HG02840 (cell line): ENCODE results near the gene CD38.
"Not testable (repeated sequence)": the region's sequence is repeated elsewhere in the genome, so short reads cannot be mapped to it uniquely, and the experiment has no call there.

Experiments
- ATAC-seq: cut with Tn5 transposase; IDR thresholded peaks from one replicate; pipeline ENCODE4 v1.9.1; 2021; ENCODE audit warnings: mild to moderate bottlenecking, moderate library complexity, moderate number of reproducible peaks; ENCODE audit not compliant: unreplicated experiment, low FRiP score

Gene CD38

DNA sequence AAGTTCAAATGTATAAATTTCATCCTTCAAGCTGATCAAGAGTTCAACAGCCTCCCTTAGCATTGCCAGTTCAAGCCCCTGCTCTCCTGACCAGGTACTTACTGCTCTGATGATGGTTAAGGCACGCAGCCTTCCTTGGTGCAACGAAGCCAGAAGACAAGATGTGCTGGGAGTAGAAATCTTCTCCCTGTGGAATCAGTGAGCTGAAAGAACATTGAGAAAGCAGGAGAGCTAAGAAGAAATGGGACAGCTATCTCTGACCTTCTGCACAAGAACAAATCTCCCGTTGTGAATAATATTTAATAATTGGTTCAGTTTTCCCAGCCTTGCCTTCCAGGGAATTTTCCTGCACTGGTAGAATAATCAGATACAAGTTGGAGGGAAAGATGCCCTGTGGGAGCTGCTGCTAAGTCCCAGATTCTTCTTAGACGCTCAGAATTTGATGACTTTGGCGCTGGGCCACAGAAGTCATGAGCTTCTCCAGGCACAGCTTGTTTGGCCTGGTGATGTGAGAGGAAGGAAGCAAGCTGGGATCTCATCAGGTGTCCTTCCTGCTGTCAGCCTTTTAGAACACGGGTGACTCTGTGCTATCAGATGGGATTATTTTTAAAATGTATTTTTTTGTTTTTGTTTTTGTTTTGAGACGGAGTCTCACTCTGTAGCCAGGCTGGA, 77.8 kb downstream of the CD38 start:
- ATAC-seq = no peak

DNA sequence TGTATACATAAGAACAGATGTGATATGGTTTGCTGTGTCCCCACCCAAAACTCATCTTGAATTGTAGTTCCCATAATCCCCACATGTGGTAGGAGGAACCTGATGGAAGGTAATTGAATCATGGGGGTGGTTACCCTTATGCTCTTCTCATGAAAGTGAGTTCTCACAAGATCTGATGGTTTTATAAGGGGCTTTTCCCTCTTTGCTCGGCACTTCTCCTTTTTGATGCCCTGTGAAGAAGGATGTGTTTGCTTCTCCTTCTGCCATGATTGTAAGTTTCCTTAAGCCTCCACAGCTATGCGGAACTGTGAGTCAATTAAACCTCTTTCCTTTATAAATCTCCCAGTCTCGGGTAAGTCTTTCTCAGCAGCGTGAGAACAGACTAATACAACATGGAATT, 83.1 kb downstream of the CD38 start:
- not testable (repeated sequence) for ATAC-seq

- ATAC-seq = no peak
These were observed 86.8 kb downstream of the CD38 start for GRCh38 chr4:15864651-15865566.

- no peak for ATAC-seq
These were observed 90.0 kb downstream of the CD38 start for GRCh38 chr4:15868111-15868510.

GRCh38 chr4:15868826-15869413, 90.8 kb downstream of the CD38 start:
- ATAC-seq = no peak

GRCh38 chr4:15870079-15870478, 92.0 kb downstream of the CD38 start:
- no peak for ATAC-seq

DNA sequence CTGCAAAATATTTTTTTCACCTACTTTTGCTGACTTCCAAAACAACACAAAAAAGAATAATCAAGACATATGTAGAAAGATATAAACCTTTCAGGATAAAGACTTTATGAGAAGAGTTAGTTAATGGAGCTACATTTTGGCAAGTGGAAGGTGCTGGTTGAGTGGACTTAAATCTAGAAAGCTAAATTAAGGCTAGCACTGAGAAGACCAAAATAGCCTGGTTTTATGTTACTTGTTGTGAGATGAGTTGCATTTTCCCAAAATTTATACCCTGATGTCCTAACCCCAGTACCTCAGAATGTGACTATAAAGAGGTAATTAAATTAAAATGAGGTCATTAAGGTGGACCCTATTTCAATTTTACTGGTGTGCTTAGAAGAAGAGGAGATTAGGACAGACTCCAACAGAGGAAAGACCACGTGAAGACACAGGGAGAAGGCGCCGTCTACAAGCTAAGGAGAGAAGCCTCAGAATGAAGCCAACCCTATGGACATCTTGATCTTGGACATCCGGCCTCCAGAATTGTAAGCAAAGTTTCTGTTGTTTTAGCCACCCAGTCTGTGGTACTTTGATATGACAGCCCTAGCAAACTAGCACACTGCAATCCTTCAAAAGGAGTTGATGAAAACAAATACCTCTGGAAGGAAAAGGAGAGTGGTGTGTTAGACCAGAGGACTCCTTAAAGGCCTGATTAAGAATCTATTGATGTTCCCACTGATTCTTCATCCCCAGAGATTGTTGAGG, 93.0 kb downstream of the CD38 start:
- no peak for ATAC-seq

DNA sequence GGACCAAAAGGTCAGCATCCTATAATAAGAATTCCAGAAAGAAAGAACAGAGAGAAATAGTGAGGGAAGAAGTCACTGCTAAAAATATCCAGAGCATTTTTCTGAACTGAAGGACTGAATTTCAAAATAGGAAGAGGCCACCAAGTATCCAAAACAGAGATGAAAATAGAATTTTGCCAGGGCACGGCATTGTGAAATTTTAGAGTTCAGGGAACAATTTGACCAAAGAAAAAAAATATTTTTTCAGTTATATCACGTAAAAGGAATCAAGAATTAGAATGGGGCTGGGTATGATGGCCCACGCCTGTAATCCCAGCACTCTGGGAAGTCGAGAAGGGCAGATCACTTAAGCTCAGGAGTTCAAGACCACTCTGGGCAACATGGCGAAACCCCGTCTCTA, 95.0 kb downstream of the CD38 start:
- ATAC-seq = no peak

DNA sequence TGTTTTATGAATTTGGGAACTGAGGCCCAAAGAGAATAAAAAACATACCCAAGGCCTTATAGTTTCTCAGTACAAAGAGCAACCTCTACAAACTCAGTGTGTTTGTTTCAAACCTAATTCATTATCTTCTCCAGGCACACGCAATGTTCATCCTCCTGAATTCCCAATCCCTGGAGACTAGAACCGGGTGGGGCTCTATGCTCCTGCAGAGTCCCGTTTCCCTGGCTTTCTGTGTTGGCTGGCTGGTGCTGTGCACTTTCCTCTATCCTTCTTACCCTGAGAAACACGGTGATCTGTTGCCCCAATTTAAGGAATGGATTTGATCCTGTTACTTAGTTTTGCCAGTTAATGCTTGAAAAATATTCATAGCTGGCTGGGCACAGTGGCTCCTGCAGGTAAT, 96.5 kb downstream of the CD38 start:
- ATAC-seq = no peak

GRCh38 chr4:15875663-15876460, 97.7 kb downstream of the CD38 start:
- no peak for ATAC-seq

DNA sequence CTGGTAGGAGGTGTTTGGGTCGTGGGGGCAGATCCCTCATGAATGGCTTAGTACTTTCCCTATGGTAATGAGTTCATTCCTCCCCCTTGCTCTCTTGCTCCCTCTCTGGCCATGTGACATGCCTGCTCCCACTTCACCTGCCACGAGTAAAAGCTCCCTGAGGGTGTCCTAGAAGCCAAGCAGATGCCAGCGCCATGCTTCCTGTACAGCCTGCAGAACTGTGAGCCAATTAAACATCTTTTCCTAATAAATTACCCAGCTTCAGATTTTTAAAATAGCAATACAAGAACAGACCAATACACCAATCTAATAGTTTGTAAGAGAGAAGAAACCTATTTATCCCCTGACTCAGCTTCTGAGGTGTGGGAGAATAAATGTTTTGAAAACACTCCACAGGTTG, 99.9 kb downstream of the CD38 start:
- no peak for ATAC-seq

DNA sequence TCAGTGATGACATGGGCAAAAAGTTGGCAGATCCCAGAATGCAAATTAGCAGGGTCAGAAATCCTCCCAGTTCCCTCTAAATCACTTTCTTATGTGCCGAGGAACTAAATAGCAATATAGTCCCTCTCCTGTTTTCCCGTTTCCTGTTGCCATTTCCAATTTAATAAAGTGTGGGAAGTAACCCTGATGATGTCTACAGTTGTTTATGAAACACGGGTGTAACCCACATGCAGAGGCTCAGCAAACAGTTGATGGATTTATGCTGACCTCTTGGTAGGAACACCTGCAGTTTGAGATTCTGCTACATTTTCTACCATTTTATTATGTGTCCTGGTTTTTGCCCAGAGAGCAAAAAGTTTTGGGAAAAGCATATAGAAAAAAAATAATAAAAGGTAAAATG, 103.7 kb downstream of the CD38 start:
- ATAC-seq = no peak

DNA sequence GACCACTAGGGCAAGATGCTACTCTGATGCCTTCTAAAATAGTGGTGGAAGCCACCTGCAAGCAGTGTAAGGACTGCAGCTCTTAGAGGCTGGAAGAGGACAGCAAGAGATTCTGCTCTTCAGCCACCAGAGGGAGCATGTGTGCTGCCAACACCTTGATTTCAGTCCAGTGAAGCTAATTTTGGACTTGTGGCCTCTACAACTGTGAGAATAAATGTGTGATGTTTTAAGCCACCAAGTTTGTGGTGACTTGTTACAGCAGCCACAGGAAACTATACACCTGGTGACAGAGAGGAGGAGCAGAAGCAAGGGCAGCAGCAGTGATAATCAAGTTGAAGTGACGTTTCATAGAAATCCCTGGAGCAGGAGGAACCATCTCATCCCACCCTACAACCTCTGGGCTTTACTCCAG, 104.6 kb downstream of the CD38 start:
- ATAC-seq = peak; percentile 82

- no peak for ATAC-seq
These were observed 105.6 kb downstream of the CD38 start for GRCh38 chr4:15883610-15884243.

DNA sequence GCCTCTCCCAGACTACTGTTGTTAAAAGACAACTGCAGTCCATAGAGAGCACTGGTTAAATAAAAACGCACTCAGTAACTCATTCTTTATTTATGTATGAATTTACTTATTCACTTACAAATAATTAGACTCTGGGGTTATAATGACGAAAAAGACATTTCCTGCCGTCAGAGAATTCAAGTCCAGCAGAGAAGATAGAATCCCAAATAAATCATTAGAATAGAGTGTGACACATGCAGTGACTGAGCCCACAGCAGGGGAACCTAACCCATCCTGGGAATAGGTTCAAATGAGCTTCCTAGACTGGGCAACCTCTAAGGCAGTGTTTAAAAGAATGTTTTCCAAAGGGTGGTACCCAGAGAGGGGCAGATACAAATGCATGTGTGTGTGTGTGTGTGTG, 106.5 kb downstream of the CD38 start:
- no peak for ATAC-seq

DNA sequence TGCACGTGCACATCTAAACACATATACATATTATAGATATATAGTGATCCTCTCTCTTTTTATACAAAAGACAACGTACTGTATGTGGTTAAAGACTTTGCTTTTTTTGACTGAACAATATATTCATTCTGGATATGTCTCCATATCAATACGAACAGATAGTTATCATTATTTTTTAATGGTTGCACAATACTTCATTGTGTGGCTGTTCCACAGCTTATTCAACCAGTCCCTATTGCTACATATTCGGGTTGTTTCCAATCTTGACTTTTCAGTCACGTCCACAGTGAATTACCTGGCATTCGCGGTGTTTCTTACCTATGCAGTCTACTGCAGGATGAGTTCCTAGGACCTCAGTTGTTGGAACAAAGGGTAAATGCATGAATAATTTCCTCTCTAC, 107.3 kb downstream of the CD38 start:
- no peak for ATAC-seq

DNA sequence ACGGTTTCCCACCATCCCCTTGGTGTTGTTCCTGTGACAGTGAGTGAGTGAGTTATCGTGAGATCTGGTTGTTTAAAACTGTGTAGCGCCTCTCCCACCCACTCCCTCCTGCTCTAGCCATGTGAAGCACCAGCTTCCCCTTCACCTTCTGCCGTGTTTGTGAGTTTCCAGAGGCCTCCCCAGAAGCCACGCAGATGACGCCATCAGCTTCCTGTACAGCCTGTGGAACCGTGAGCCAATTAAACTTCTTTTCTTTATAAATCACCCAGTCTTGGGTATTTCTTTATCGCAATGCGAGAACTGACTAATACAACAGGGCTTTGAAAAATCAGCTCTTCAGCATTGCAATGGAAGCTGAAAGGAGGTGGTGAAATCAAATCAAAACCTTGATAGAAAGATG, 110.4 kb downstream of the CD38 start:
- ATAC-seq = no peak

DNA sequence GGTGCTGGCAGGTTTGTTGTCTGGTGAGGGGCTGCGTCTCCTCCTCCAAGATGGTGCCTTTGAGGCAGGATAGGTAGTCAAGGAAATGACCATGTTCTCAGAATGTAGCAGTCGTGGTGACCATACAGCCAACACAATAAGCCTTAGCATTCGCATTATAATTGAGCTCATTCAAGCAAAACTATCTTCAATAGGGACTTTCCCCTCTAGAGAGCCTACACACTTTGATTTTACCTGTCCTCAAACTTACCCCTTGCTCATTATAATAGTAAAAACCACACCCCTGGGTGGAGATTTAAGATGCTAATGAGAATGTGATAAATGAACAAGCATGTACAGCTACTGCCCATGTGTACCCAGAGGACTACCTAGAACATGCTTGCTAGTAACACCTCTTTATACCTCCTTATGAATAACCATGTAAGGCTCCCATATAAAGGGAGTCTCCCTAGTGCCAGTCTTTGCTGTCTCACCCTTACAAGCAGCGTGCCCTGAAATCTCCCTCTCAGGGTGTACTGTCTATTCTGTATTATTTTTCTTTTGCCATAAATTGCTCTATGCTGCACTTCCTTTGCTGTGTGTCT, 112.2 kb downstream of the CD38 start:
- no peak for ATAC-seq

DNA sequence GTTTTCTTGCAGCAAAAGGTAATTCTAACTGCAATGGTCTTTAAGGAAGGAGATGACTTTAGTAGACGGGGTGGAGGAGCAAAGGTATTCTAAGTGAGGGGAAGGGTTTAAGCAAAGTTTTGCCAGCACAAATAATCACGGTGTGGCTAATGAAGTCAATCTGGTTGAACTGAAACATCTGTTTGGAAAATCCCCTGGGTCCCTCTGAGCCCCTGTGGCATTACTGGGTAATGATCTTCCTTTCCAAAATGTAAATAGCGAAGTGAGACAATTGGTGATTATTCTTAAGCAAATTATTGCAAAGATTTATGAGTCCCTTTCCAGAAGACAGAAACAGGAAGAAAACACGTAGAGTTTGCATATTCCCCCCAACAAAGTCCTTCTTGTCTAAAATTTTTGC, 113.2 kb downstream of the CD38 start:
- no peak for ATAC-seq
